Left renal cortex interstitium (tissue), 4 donors: ENCODE measurements around the gene TP53TG3F. TPM values are rescaled to one million over a fixed set of nuclear protein-coding genes. Genes with fewer than 3 reads are reported as not detected.
"Not testable (repeated sequence)": the region's sequence is repeated elsewhere in the genome, so short reads cannot be mapped to it uniquely, and the experiment has no call there.

Experiments
- DNase-seq, 4 donors: peaks; one replicate each; pipeline ENCODE4 v3.0.0-alpha.2; 2013; ENCODE audit warnings: low read depth in 4 of 4, low spot score in 2 of 4, missing footprints in 1 of 4
- polyA plus RNA-seq, 4 donors: library from polyadenylated mRNA; unstranded; fragments of 120-200 nt; gene quantifications; one replicate each; pipeline ENCODE4 v1.2.1, GENCODE V29; 2013; ENCODE audit not compliant: insufficient read length in 4 of 4

The TP53TG3F gene, protein sequence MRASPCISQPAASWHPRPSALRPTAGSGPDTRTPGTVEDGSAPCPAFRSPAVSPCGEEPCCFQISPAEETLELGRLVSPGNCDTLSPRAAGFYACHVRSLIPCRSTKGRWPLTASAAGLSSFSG
- under 1 TPM in 1 of 4 donors, not detected in 3; 0.16 TPM for polyA plus RNA-seq

DNA sequence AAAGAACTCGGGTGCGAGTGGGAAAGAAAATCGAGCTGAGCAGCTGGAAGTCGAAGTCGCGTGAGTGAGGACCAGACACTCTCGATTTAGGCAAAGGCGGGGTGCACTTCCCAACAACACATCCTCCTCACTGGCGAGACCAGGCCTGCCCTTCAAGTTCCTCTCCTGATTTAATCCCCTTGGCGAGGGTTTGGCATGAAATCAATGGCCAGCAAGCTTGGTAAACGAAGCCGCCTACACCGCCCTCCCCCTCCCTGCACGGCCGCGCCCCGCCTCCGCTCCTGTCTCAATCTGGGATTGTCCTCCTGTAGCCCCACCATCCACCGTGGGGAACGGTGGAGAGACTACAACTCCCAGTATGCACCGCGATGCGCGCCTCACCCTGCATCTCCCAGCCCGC, at the start of gene TP53TG3F:
TSS of gene TP53TG3F (plus strand) at position 301 of the 400 bp plus-strand sequence. CDS start at position 369, 68 bp downstream.
- not testable (repeated sequence) for DNase-seq

- DNase-seq: not testable (repeated sequence)
These were observed 32.2 kb downstream of the TP53TG3F start for GRCh38 chr16:33491611-33492010.

DNA sequence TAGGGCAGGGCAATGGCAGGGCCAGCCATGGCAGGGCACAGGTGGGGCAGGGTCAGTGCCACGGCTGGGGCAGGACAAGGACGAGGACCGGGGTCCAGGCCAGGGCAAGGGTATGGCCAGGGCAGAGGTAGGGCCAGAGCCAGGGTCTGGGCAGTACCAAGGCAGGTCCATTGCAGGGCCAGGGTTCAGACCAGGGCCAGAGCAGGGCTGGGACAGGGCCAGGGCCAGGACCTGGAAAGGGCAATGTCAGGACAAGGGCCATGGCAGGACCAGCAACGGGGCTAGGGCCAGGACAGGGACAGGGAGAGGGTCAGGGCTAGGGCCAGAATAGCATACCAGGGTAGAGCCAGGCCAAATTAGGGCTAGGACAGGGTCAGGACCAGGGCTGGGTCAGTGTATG, 47.8 kb downstream of the TP53TG3F start:
- not testable (repeated sequence) for DNase-seq

DNA sequence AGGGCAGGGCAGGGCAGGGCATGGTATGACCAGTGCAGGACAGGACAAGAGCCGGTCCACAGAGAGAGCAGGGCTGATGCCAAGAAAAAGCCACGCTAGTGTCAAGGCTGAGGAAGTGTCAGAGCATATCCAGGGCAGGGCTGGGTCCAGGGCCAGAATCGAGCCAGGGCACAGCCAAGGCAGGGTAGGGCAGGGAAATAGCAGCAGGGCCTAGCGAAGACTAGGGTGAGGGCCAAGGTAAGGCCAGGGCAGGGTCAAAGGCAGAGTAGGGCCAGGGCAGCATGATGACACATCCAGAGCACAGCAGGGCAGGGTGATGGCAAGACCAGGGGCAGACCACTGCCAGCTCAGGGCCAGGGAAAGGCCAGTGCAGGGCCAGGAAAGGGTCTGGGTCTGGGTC, 49.7 kb downstream of the TP53TG3F start:
- not testable (repeated sequence) for DNase-seq

DNA sequence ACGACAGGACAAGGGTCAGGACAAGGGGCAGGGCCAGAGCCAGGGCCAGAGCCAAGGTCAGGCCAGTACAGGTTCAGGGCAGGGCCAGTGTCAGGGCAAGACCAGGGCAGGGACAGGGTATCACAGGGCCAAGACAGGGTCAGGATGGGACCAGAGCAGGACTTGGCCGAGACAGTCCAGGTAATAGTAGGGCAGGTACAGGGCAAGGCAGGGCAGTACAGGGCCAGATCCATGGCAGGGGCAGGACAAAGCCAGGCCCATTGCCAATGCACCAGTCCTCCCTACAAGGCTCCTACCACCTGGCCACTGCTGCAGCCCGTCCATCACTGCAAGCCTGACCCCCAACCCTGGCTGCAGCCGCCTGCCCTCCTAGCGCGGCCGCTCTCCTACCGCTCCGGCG, 50.5 kb downstream of the TP53TG3F start:
- not testable (repeated sequence) for DNase-seq

Other genes starting within 250 kb of the TP53TG3F start
- under 1 TPM in 2 of 4 donors, not detected in 2; 0.09 to 0.21 TPM for gene TP53TG3E, start 155.3 kb upstream of the TP53TG3F start, polyA plus RNA-seq
- not detected for gene TP53TG3B, start 98.8 kb upstream of the TP53TG3F start, polyA plus RNA-seq